ENCODE data around the gene GPR3.
"Not testable (repeated sequence)": the region's sequence is repeated elsewhere in the genome, so short reads cannot be mapped to it uniquely, and the experiment has no call there.

GPR3 gene

DNA sequence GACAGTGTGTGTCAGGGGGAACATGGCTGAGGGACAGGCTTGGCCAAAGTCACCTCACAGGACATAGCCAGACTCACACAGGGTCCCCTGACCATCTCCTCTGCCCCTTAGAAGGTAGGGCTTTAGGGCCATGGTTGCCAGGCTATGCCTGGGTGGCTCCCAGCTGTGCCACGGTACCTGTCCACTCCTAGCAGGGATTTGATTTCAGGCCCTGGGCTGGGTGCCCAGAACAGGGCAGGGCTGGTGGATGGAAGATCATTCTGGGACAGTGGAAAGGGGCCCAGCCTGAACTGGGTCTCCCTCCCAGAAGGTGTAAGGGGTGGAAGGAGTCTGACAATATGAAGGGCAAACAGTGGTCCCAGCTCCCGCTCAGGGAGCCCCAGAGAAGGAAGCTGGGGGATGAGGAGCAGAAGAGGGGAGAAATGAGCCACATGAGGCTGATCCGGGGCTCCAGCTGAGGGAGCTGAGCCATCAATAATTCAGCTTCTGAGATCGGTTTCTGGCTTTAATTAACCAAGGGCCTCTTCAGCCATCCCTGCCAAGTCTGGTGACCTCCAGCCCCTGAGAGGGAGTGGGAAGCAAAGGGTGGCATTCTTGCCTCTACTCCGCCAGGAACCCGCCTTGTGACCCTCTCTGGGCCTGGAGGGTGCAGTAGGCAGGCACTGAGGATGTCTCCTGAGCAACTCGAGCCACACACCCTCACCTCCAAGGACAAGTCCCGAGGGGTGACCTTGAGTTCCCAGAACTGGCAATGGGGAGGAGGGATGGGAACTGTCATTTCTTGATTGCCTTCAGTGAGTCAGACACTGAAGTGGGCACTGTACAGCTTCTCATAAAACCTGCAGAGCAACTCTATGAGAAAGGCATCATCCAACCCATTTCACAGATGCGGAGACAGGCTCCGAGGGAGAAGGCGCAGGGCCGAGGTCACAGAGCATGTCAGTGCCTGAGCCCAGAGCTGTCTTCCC lies 11.4 kb upstream of the GPR3 start:
- no peak for DNase-seq

DNA sequence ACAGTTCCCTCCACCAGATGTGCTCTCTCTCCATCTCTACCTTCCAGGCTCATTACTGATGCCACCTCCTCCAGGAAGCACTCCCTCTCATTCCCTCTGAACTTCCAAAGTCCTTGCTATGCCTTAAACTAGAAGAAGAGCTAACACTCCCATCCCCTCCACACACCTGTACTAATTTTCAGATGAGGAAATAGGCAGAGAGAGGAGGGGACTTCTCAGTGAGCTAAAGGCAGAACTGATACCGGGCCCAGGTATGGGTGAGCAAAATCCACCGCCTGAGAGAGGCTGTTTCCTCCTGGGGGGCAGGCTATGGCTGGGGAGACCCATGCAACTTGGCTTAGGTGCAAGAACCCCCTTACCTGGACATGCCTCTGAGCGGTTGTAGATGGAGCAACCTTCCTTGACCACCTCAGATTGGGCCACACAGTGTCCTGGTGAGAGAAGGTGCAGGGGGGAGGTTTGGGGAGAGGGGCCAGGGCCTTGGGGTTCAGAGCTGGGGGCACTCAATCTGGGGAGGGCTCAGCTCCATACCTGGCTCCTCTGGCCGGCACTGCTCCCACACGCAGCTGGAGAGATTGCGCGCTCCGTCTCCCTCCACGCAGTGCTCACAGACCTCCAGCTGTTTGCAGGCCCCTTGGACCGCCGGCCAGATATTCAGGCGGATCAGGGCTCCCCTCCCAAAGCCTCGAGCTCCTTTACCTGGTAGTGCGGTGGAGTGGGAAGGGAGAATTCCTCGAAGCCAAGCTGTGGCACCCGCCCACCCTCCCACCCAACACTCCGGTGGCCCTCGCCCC lies 10.3 kb upstream of the GPR3 start:
- DNase-seq = no peak

DNA sequence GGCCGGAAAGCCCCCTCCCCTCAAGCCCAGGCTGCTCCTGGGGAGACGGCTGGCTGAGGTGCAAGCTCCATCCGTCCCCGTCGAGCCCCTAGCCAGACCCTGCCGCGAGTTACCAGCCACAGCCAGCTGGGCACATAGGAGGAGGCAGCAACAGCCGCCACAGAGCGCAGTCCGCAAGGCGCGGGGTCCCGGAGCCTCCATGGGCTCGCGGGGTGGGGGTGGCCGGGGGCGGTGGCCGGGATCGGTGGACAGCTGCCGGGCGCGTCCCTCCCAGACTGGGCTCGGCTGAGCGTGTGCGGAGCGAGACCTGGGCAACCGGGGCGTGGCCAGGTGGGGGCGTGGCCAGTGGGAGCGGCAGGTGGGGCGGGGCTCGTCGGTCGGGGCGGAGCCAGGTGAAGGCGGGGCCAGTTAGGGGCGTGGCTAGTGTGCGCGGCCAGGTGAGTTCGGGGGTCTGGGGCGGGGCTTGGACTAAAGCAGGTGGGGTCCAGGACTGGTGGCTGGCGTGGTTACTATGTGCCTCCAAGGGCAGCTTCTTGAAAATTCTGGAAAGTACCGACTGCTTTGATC lies 9.3 kb upstream of the GPR3 start, which contains the start of gene CD164L2:
CD164L2 (minus strand) TSS at position 295 of the 567 bp plus-strand sequence; CDS start at position 201, 94 bp downstream.
- DNase-seq = peak; percentile 43

DNA sequence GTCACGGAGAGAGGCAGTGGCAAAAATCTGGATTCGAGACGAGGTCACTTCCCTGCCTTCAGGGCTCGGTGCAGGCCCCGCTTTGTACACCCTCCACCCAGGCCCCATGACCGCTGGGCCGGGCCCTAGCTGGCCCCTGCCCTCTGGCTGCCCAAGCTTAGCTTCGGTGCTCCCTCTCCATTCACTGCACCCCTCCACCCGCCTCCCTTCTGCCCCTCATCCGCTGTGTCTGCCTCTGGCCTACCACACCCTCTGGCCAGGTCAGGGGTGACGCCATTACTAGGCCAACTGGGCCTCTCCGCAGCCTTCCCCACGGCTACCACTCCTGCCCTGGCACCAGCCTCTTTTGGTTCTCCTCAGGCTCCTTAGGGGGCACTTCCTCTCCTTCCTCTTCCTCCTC lies 8.8 kb upstream of the GPR3 start:
- no peak for DNase-seq

DNA sequence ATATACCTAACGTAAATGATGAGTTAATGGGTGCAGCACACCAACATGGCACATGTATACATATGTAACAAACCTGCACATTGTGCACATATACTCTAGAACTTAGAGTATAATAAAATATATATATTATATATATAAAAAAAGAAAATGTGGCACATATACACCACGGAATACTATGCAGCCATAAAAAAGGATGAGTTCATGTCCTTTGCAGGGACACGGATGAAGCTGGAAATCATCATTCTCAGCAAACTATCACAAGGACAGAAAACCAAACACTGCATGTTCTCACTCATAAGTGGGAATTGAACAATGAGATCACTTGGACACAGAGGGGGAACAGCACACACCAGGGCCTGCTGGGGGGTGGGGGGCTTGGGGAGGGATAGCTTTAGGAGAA lies 7.6 kb upstream of the GPR3 start:
- not testable (repeated sequence) for DNase-seq

DNA sequence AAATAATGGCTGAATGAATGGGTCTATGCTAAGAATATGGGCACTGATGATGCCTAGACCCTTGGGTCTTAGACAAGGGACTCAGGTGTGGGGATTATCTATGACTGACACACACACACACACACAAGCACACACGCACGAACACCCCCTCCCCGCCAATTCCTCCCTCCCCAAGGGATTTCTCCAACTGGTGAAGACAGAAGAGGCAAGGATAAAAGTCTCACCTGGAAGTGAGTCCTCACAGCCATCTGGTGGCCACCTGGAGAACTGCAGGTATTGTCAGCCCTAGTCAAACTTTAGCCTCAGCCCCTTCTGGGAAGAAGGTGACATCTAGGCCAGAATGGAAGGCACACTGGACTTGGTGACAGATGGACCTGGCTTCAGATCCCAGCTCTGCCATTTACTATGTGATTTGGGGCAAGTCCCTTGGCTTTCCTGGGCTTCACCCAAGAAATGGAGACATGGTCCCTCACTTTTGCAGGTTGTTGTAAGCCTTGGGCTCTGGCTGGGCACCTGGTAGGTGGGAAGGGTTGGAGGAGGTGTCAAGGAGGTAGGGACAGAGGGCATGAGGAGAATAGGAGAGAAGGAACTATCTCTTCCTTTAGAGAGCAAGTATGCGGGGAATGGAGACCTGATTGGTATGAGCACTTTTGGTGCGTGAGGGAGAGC lies 4.0 kb upstream of the GPR3 start:
- DNase-seq = peak; percentile 80

DNA sequence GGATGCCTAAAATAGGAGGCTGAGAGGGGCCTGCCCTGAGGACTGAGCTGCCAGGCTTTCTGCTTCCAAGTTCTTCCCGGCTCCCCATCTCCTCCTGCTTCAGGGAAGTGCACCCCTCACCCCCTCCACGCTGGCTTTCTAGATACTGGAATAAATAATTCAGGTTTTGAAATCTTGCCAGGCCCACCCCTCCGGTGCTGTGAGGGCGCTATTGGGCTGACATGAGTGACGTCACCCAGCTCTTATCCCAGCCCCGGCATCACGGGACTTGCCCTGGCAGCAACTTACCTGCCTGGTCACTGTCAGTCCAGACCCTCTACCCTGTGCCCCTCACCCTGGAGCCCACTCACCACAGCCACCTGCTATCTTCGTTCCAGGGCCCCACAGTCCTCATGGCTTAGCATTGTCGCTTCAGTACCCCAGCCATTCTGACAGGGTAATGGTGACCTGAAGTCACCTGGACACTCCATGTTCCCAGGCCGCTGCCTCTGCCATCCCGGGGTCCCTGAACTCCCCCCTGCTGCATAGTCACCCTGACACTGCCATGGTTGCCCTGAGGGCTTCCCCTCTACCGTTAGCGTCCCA lies 819 bp upstream of the GPR3 start:
- peak; percentile 45 for DNase-seq

DNA sequence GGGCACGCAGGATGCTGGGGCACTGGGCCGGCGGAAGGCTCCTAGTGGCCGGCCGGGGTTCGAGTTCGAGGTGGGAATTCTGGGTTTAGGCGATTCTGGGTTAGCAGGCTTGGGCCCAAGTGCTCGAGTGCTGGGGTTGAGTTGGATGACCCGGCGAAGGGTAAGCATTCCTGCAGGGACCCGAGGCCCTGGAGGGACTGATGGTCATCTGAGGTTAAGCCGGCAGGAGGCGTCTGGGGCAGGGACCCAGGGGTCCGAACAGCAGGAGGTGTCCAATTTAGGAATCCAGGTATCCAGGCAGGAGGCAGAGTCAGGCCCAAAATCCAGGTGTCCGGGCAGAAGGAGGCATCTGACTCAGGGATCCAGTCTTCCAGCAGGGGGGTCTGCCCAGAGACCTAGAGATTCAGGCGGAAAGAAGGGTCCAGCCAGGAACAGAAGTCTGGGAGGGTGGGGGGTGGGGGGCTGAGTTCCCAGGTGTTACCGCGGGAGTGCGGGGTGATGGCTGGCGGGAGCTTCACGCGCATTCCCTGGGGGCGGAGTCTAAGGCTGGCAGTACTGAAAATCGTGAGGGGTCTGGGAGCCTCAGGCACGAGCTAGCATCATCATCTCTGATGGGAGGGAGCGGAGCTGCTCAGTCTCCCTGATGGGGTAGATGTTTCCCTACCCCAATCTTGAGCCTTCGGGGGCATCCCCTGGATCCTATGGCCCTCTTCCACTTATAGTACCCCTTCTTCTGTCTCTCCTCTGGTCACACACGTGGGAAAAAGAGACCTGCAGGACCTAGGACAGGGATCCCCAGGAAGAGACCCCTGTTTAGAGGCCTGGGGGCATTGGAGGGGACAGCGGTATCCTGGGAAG lies 585 bp downstream of the GPR3 start:
- DNase-seq = no peak

DNA sequence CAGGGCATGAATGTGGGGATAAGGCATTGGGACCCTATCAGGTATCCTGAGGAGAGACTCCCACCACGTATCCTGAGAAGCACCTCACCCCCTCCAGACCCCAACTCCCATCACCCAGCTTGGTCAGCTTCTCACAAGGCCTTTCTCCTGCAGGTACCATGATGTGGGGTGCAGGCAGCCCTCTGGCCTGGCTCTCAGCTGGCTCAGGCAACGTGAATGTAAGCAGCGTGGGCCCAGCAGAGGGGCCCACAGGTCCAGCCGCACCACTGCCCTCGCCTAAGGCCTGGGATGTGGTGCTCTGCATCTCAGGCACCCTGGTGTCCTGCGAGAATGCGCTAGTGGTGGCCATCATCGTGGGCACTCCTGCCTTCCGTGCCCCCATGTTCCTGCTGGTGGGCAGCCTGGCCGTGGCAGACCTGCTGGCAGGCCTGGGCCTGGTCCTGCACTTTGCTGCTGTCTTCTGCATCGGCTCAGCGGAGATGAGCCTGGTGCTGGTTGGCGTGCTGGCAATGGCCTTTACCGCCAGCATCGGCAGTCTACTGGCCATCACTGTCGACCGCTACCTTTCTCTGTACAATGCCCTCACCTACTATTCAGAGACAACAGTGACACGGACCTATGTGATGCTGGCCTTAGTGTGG lies 1.3 kb downstream of the GPR3 start:
- DNase-seq = no peak

DNA sequence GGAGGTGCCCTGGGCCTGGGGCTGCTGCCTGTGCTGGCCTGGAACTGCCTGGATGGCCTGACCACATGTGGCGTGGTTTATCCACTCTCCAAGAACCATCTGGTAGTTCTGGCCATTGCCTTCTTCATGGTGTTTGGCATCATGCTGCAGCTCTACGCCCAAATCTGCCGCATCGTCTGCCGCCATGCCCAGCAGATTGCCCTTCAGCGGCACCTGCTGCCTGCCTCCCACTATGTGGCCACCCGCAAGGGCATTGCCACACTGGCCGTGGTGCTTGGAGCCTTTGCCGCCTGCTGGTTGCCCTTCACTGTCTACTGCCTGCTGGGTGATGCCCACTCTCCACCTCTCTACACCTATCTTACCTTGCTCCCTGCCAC lies 1.8 kb downstream of the GPR3 start:
- no peak for DNase-seq

DNA sequence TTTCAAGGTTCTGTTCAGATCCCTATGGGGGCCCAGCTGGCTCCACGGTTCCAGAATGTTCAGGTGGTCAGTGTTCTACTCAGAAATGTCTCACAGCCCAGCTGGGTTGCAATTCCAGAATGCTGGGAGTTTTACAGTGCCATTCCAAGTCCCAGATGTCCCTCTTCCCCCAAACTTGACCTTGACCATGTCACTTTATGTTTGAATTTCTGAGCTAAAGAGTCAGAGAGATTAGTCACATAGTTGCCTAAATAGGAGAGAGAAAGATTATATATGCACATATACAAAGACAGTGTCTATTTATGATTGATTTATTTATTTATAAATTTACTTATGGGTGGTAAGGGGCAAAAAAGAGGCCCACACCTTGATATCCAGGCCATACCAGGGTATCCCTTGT lies 2.5 kb downstream of the GPR3 start:
- DNase-seq = no peak

DNA sequence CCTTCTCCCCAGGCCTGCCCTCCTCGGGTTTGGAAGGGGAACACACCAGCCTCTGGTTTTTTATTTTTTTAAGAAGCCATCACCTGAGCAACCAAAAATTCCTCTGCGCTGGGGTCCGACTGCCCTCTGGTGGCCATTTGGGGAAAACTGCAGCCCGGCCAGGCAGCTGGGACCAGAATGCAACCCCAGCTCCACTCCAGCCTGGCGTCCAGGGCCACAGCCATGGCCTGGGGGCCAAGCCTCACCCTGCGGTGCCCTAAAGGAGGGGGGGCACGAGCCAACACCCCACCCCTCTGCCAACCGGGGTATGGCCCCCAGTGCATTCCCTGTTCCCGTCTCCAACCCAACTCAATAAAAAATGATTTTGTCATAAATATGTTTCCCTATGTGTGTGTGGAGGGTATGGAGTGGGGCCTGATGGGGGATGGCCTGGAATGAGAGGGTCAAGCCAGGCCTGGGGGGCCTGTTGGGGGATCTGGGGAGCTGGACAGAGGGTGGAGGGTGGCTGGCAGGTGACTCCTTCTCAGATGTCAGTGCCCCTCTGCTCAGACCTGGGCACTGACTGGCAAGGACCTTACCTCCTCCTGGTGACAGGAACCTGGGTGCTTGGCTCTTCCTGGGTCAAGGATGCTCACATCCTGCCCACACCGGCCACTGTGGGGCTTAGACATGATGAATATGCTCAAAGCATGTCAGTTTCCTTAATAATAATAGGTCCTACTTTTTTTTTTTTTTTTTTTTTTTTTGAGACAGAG lies 3.2 kb downstream of the GPR3 start:
- peak; percentile 87 for DNase-seq

DNA sequence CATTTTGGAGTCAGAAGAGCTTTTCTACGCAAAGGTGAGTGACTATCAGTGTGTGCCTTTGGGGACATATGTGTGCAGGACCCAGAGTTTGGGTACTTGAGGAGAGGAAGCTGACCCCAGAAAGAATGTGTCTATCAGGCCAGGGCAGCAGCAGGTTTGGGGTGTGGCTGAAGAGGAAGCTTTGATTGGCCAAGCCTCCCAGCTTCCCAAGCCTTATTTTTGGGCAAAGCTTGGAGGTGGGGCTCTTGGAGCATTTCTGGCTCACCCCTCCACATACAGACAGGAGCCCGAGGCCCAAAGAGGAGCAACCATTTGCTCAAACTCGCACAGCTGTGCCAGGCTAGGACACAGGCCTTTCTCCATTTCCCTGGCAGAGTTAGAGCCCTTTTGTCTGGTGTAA lies 4.7 kb downstream of the GPR3 start:
- no peak for DNase-seq

DNA sequence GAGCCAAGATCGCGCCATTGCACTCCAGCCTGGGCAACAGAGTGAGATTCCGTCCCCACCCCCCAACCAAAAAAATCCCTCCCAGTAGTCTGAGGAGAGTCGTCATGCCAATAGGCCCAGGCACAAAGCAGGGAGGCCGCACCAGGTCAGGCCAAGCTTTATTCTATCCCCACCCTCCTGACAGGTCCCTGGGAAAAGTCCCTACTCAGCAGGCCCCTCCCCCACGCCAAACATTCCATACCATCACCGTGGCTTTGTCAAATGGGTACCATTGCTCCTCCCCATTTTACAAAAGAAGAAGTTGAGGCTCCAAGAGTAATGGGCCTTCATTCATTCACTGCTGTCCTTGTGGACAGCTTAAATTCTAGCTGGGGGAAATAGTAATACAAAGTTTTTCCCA lies 5.3 kb downstream of the GPR3 start:
- no peak for DNase-seq

DNA sequence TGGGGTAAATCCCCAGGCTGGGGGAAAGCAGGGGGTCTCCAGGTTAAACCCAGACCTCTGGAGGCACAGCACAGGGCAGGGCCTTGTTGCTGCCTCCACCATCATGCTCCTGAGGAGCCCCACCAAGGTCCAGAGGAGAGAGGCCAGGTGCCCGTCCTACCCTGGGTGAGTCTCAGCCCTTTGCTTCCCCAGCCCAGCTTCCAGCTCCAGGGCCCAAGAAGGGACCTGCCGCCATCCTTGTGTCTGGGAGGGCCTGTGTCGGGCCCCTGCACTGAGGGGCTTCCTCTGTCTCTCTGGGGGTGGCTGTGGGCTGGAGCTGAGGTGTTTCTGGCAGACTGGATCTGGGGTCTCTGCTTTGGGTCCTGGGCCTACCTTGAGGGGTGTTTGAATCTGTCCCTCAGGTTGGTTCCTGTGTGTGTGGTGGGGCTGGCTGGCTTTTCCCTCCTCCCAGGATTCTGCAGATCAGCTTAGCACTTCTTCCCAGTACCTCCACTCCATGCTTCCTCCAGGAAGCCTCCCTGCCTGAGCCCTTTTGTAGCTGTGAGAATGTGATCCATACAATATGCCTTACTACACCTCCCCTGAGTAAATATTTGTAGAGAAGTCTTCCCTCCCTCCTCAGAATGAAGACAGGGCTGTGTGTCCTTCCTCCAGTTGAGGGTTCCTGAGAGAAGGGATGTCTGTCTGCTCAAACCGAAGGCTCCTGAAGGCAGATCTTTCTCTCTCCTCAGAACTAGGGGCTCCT lies 6.2 kb downstream of the GPR3 start:
- no peak for DNase-seq

DNA sequence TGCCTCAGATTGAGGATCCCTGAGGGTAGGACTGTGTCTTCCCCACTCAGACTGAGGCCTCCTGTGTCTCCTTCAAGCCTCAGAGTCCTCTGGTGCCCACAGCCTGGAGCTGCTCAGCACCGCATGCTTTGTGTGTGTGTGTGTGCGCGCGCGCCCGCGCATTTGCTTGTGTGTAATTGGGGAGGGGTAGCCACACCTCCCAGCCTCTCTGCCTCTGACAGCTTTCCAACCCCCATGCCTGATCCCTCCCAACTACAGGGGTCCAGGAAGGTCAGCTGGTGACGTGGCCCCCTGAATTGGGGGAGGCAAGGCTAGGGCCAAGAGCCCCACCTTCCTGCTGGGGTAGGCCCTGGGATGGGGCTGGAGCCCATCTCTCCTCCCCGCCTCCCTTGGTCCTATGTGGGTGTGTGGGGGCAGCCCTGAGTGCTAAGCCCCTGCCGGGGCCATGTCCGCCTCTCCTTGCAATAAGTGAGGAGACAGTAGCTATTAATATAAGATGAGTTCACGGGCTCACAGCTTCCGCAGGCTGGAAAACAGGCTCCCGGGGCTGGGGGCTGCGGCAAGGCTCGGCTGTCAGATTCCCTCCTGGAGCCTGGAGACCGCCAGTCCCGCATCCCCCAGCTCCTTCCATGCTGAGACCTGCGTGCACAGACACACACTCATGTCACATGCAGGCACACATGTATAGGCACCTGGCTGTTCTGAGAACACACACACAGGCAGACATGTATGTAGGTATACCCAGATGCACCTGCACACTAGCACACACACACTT lies 7.0 kb downstream of the GPR3 start:
- no peak for DNase-seq

DNA sequence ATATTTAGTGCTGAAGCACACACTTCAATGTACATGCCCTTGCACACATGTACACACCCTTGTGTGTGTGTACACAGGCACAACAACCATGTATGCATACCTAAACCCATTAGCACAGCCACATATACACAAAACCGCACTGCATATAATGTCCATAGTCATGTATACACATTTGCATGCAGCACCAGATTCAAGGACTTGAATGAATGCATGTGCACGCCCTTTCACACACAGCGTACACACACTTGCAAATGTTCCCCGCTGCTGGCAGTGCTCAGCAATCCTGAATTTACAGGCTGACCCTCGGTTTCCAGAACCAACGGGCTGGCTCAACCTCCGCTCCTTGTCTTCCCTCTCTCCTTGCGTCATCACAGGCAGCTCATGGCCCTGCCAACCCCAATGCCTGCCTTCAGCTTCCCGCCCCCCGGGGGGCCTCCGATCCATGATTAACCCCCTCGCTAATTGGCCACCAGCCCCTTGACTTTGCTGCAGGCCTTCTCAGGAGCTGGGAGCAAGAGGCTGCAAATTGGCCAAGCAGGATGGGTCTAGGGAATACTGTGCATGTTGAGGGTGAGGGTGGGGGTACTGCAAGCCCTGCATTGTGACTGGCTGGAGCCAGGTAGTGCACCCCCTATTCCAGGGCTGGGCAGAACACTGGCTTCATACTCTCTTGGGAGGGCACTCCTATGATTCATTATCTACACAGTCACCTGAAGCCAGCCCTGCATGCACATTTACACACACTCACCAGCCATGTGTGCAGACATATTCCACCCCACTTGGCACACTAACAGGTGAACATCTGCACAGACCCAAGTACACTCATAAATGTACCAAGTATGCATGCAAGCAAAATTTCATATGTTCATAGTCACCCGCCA lies 7.9 kb downstream of the GPR3 start:
- DNase-seq = no peak

DNA sequence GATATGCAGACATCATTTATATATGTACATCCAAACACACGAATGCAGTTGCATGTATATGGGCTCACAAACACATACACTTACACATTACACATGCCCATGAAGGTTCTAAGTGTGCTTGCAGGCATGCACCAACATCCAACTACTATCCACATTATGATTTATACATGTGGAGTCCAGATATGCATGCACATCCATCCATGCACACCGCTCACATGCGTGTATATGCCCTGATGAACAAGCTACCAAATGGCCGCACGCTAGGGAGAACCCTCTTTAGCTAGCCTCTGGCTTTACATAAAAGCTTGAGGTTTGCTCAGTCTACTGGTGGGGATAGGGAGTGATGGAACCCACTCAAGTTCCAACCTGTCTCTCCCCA lies 8.5 kb downstream of the GPR3 start:
- no peak for DNase-seq
